GM12874 (cell line): Measurements from ENCODE around the gene NRXN3.

Source experiments
- CTCF ChIP-seq: IDR thresholded peaks from 2 replicates; pipeline ENCODE4 v1.5.1; 2011; ENCODE audit warnings: low read depth, mild to moderate bottlenecking, control low read depth, low read length, moderate library complexity; ENCODE audit not compliant: insufficient read depth

NRXN3 gene

GRCh38 chr14:78242086-78242485 lies 71.9 kb downstream of the NRXN3 start:
- no peak for TF ChIP-seq CTCF

GRCh38 chr14:78243187-78243586 lies 73.0 kb downstream of the NRXN3 start:
- TF ChIP-seq CTCF, result no peak

- no peak for TF ChIP-seq CTCF
Measured at GRCh38 chr14:78245238-78245637, 75.1 kb downstream of the NRXN3 start.

GRCh38 chr14:78248501-78249090 lies 78.4 kb downstream of the NRXN3 start:
- TF ChIP-seq CTCF, result no peak

GRCh38 chr14:78251308-78251707 lies 81.1 kb downstream of the NRXN3 start:
- no peak for TF ChIP-seq CTCF

GRCh38 chr14:78253986-78254385 lies 83.8 kb downstream of the NRXN3 start:
- TF ChIP-seq CTCF, result no peak

- TF ChIP-seq CTCF, result no peak
Measured at GRCh38 chr14:78254911-78255461, 84.8 kb downstream of the NRXN3 start.
